Liver (tissue), 9 donors: ENCODE data around the gene ZNF556. TPM values are rescaled to one million over a fixed set of nuclear protein-coding genes. Genes with fewer than 3 reads are reported as not detected.
A peak's percentile ranks its signal among the peaks of the same experiment; 100 is the strongest.

Experiments used
- DNase-seq: peaks from one replicate; pipeline ENCODE4 v3.0.0-alpha.2; 2017; ENCODE audit warnings: low spot score
- H3K27ac ChIP-seq, 2 donors: one replicate each; pipeline ENCODE4 v1.7.0; 2013; ENCODE audit warnings: inconsistent platforms in 2 of 2, low read length in 2 of 2, control low read depth in 1 of 2, low read depth in 1 of 2, mild to moderate bottlenecking in 1 of 2
- H3K27me3 ChIP-seq, 4 donors: one replicate each; pipeline versions ENCODE4 v1.6.1 to v1.7.0; 2013; ENCODE audit warnings: low read length in 3 of 4, inconsistent platforms in 1 of 4, mild to moderate bottlenecking in 1 of 4, moderate library complexity in 1 of 4; ENCODE audit not compliant: control insufficient read depth in 4 of 4, insufficient read depth in 4 of 4
- H3K36me3 ChIP-seq, 4 donors: one replicate each; pipeline versions ENCODE4 v1.6.1 to v1.7.0; 2013; ENCODE audit warnings: low read length in 3 of 4, mild to moderate bottlenecking in 3 of 4, low read depth in 1 of 4, moderate library complexity in 1 of 4; ENCODE audit not compliant: control insufficient read depth in 4 of 4, insufficient read depth in 3 of 4
- H3K4me1 ChIP-seq, 4 donors: one replicate each; pipeline versions ENCODE4 v1.6.1 to v1.7.0; 2013; ENCODE audit warnings: low read length in 3 of 4, mild to moderate bottlenecking in 3 of 4, moderate library complexity in 1 of 4; ENCODE audit not compliant: control insufficient read depth in 4 of 4, insufficient read depth in 4 of 4
- H3K4me3 ChIP-seq, 3 donors: one replicate each; pipeline versions ENCODE4 v1.6.1 to v1.7.0; 2013; ENCODE audit warnings: low read length in 3 of 3, control low read depth in 1 of 3, low read depth in 1 of 3, mild to moderate bottlenecking in 1 of 3
- H3K9ac ChIP-seq, 2 donors: one replicate each; pipeline ENCODE4 v1.7.0; 2013; ENCODE audit warnings: low read length in 2 of 2, mild to moderate bottlenecking in 2 of 2, moderate library complexity in 2 of 2, control low read depth in 1 of 2, low read depth in 1 of 2
- H3K9me3 ChIP-seq, 4 donors: one replicate each; pipeline versions ENCODE4 v1.6.1 to v1.7.0; 2013; ENCODE audit warnings: low read length in 3 of 4; ENCODE audit not compliant: control insufficient read depth in 4 of 4
- ATF3 ChIP-seq: IDR thresholded peaks from 2 replicates; pipeline ENCODE4 v1.6.1; 2016; ENCODE audit warnings: antibody characterized with exemption
- CTCF ChIP-seq: fragments of 150-350 bp; IDR thresholded peaks from 2 replicates; pipeline ENCODE4 v1.5.1; 2017; ENCODE audit warnings: improper control_type of control experiment, low read depth, low read length; ENCODE audit not compliant: missing input control
- EGR1 ChIP-seq, 2 donors: IDR thresholded peaks; 2 replicates each; pipeline ENCODE4 v1.6.1; 2016 to 2018; ENCODE audit warnings: antibody characterized with exemption in 2 of 2, low read depth in 2 of 2
- FOXA1 ChIP-seq: IDR thresholded peaks from 2 replicates; pipeline ENCODE4 v1.6.1; 2016; ENCODE audit warnings: antibody characterized with exemption
- FOXA2 ChIP-seq: IDR thresholded peaks from 2 replicates; pipeline ENCODE4 v1.6.1; 2016; ENCODE audit warnings: antibody characterized with exemption
- GABPA ChIP-seq, 2 donors: IDR thresholded peaks in 1 of 2; conservative IDR thresholded peaks in 1 of 2; 2 replicates each; pipeline ENCODE4 v1.6.1; 2016; ENCODE audit warnings: antibody characterized with exemption in 2 of 2, mild to moderate bottlenecking in 1 of 2, moderate library complexity in 1 of 2
- HNF4A ChIP-seq, 2 donors: conservative IDR thresholded peaks; 2 replicates each; pipeline ENCODE4 v1.6.1; 2016; ENCODE audit warnings: antibody characterized with exemption in 2 of 2, mild to moderate bottlenecking in 2 of 2
- HNF4G ChIP-seq: IDR thresholded peaks from 2 replicates; pipeline ENCODE4 v1.6.1; 2016; ENCODE audit warnings: antibody characterized with exemption
- JUND ChIP-seq, 2 donors: IDR thresholded peaks; 2 replicates each; pipeline ENCODE4 v1.6.1; 2016; ENCODE audit warnings: antibody characterized with exemption in 2 of 2
- MAX ChIP-seq: IDR thresholded peaks from 2 replicates; pipeline ENCODE4 v1.6.1; 2016; ENCODE audit warnings: antibody characterized with exemption
- NR2F2 ChIP-seq: IDR thresholded peaks from 2 replicates; pipeline ENCODE4 v1.6.1; 2016; ENCODE audit warnings: antibody characterized with exemption
- RAD21 ChIP-seq, 2 donors: IDR thresholded peaks; 2 replicates each; pipeline ENCODE4 v1.6.1; 2016; ENCODE audit warnings: antibody characterized with exemption in 2 of 2, mild to moderate bottlenecking in 2 of 2
- REST ChIP-seq: IDR thresholded peaks from 2 replicates; pipeline ENCODE4 v1.6.1; 2016; ENCODE audit warnings: antibody characterized with exemption, mild to moderate bottlenecking
- RXRA ChIP-seq, 2 donors: IDR thresholded peaks; 2 replicates each; pipeline ENCODE4 v1.6.1; 2017 to 2018; ENCODE audit warnings: antibody characterized with exemption in 2 of 2, mild to moderate bottlenecking in 1 of 2
- SP1 ChIP-seq: IDR thresholded peaks from 2 replicates; pipeline ENCODE4 v1.6.1; 2018; ENCODE audit warnings: antibody characterized with exemption, mild to moderate bottlenecking
- TAF1 ChIP-seq: conservative IDR thresholded peaks from 2 replicates; pipeline ENCODE4 v1.6.1; 2016; ENCODE audit warnings: antibody characterized with exemption, mild to moderate bottlenecking
- ZBTB33 ChIP-seq: IDR thresholded peaks from 2 replicates; pipeline ENCODE4 v1.6.1; 2016; ENCODE audit warnings: antibody characterized with exemption
- WGBS: extraction: QIAGEN DNeasy Blood & Tissue Kit; methylation state at CpG from one replicate; pipeline ENCODE4 v1.1.7; 2013; 5-methylcytosine and 5-hydroxymethylcytosine counted together
- polyA plus RNA-seq, 2 donors: library from polyadenylated mRNA; stranded (reverse) in 1 of 2; unstranded in 1 of 2; fragments of 200-250 nt in 1 of 2; fragments of >200 nt in 1 of 2; fragmentation: Nextera tagmentation in 1 of 2; extraction: Ambion mirVana in 1 of 2; gene quantifications; one replicate each; pipeline versions ENCODE4 v1.2.1 to v1.2.3, GENCODE V29; 2013 to 2015
- total RNA-seq, 2 donors: library from RNA; depleted of rRNA; stranded (reverse); fragments of >200 nt; gene quantifications; one replicate each; pipeline ENCODE4 v1.2.3, GENCODE V29; 2014
- donor health status: healthy.
- donor health status: healthy.
- donor health status: healthy.
- donor health status: healthy.
- donor health status: healthy.

ZNF556 gene
- total and polyA plus RNA-seq, 4 donors = 0.08 TPM; not detected in 3

GRCh38 chr19:2887391-2887914, 20.3 kb downstream of the ZNF556 start:
- 30% methylated on average over 9 of the region's 9 CpGs for WGBS
- DNase-seq = no peak
- Histone ChIP-seq H3K27ac (no peak overlapping the region), H3K9me3 (no peaks in the 10 kb centered on the region), H3K9ac (no peak overlapping the region), H3K27me3 (no peaks in the 10 kb centered on the region), H3K4me1 (no peaks in the 10 kb centered on the region), H3K4me3 (no peak overlapping the region), H3K36me3 (no peaks in the 10 kb centered on the region)
- no peak for TF ChIP-seq EGR1 (IDR thresholded peaks at IDR 0.05; ENCODE audit: low read depth in 2 of 2)
- TF ChIP-seq RXRA (IDR thresholded peaks at IDR 0.05) = peak in 1 of 2 donors; percentile 9
- TF ChIP-seq TAF1 = no peak
- no peak for TF ChIP-seq ZBTB33
- no peak for TF ChIP-seq FOXA1
- no peak for TF ChIP-seq FOXA2
- TF ChIP-seq NR2F2 = no peak
- TF ChIP-seq GABPA (IDR thresholded peaks at IDR 0.05 in 1 of 2, conservative IDR thresholded peaks at IDR 0.05 in 1 of 2) = no peak
- TF ChIP-seq ATF3 = no peak
- TF ChIP-seq JUND (IDR thresholded peaks at IDR 0.05) = no peak
- peak; percentile 80 to 86 for TF ChIP-seq RAD21 (IDR thresholded peaks at IDR 0.05)
- TF ChIP-seq HNF4A (conservative IDR thresholded peaks at IDR 0.05) = no peak
- TF ChIP-seq MAX = no peak
- no peak for TF ChIP-seq SP1
- TF ChIP-seq REST = no peak
- peak; percentile 71 for TF ChIP-seq CTCF
- TF ChIP-seq HNF4G = no peak
